Lung (tissue), 12 donors: ENCODE measurements around the gene AK9. TPM values are rescaled to one million over a fixed set of nuclear protein-coding genes. Genes with fewer than 3 reads are reported as not detected.

Experiments used
- ATAC-seq: fragments of 200-7000 bp; cut with Tn5 transposase; one replicate; pipeline ENCODE4 v1.9.1; 2020; ENCODE audit warnings: moderate number of reproducible peaks; ENCODE audit not compliant: insufficient read depth, low FRiP score
- DNase-seq, 3 donors: peaks; one replicate each; pipeline ENCODE4 v3.0.0-alpha.2; 2013 to 2017
- H3K27ac ChIP-seq, 2 donors: one replicate each; pipeline ENCODE4 v1.5.1; 2013; ENCODE audit warnings: mild to moderate bottlenecking in 2 of 2, moderate library complexity in 2 of 2, control low read depth in 1 of 2, inconsistent platforms in 1 of 2, low read depth in 1 of 2, low read length in 1 of 2
- H3K27me3 ChIP-seq, 3 donors: one replicate each; pipeline ENCODE4 v1.5.1; 2013; ENCODE audit warnings: low read length in 2 of 3; ENCODE audit not compliant: control insufficient read depth in 3 of 3, insufficient read depth in 3 of 3
- H3K36me3 ChIP-seq, 4 donors: one replicate each; pipeline ENCODE4 v1.5.1; 2013; ENCODE audit warnings: low read length in 4 of 4, mild to moderate bottlenecking in 1 of 4, moderate library complexity in 1 of 4; ENCODE audit not compliant: control insufficient read depth in 4 of 4, insufficient read depth in 4 of 4
- H3K4me1 ChIP-seq, 5 donors: one replicate each; pipeline ENCODE4 v1.5.1; 2013; ENCODE audit warnings: low read length in 5 of 5, mild to moderate bottlenecking in 2 of 5, moderate library complexity in 1 of 5; ENCODE audit not compliant: control insufficient read depth in 5 of 5, insufficient read depth in 5 of 5
- H3K4me3 ChIP-seq: one replicate; pipeline ENCODE4 v1.5.1; 2013; ENCODE audit warnings: mild to moderate bottlenecking, control low read depth, moderate library complexity
- H3K9ac ChIP-seq, 2 donors: one replicate each; pipeline ENCODE4 v1.5.1; 2013; ENCODE audit warnings: low read length in 2 of 2, control low read depth in 1 of 2; ENCODE audit not compliant: insufficient read depth in 1 of 2
- H3K9me3 ChIP-seq, 4 donors: one replicate each; pipeline ENCODE4 v1.5.1; 2013; ENCODE audit warnings: low read length in 3 of 4, mild to moderate bottlenecking in 1 of 4, moderate library complexity in 1 of 4; ENCODE audit not compliant: control insufficient read depth in 4 of 4, insufficient read depth in 3 of 4
- CTCF ChIP-seq: IDR thresholded peaks from 2 replicates; pipeline ENCODE4 v1.5.1; 2012; ENCODE audit warnings: mild to moderate bottlenecking; ENCODE audit errors: control extremely low read depth, extremely low read depth
- WGBS, 2 donors: extraction: QIAGEN DNeasy Blood & Tissue Kit; methylation state at CpG; one replicate each; pipeline ENCODE4 v1.1.7; 2013; 5-methylcytosine and 5-hydroxymethylcytosine counted together
- polyA plus RNA-seq, 2 donors: library from polyadenylated mRNA; stranded (reverse); fragments of 200-250 nt; gene quantifications; one replicate each; pipeline ENCODE4 v1.2.1, GENCODE V29; 2013
- total RNA-seq, 2 donors: library from RNA; depleted of rRNA in 1 of 2; stranded (reverse); fragments of >200 nt in 1 of 2; gene quantifications; one replicate each; pipeline ENCODE4 v1.2.1, GENCODE V29; 2014 to 2021
- donor health status: control.
- donor health status: control.
- donor health status: Bipolar disorder and iron deficiency.
- donor health status: healthy.
- donor health status: DM: yes; HTN: yes; CAD: no.

The AK9 gene
- total and polyA plus RNA-seq, 4 donors = 4.1 to 26.3 (median 7.2) TPM

GRCh38 chr6:109527989-109528388 lies 163.0 kb downstream of the AK9 start:
- TF ChIP-seq CTCF = no peak
- H3K4me1 ChIP-seq = no peaks in the 10 kb centered on the region
- H3K27me3 ChIP-seq = no peaks in the 10 kb centered on the region
- no peaks in the 10 kb centered on the region for H3K36me3 ChIP-seq
- H3K27ac ChIP-seq = no peak overlapping the region
- no peak for DNase-seq
- H3K9me3 ChIP-seq = no peaks in the 10 kb centered on the region
- ATAC-seq = no peak
- 88 to 91% methylated on average over 3 of the region's 3 CpGs for WGBS, 2 donors
- H3K4me3 ChIP-seq = no peak overlapping the region
- H3K9ac ChIP-seq = no peak overlapping the region

GRCh38 chr6:109526905-109527628 lies 163.9 kb downstream of the AK9 start:
- Histone ChIP-seq H3K27me3 (no peaks in the 10 kb centered on the region), H3K27ac (no peak overlapping the region), H3K9me3 (no peaks in the 10 kb centered on the region), H3K4me3 (no peak overlapping the region), H3K36me3 (no peaks in the 10 kb centered on the region), H3K9ac (no peak overlapping the region), H3K4me1 (no peaks in the 10 kb centered on the region)
- WGBS, 2 donors = 59% methylated on average over 7 of the region's 7 CpGs
- DNase-seq = peak; percentile 47 to 83 (median 80)
- ATAC-seq = no peak
- no peak for TF ChIP-seq CTCF

GRCh38 chr6:109524129-109524528 lies 166.9 kb downstream of the AK9 start:
- no peak overlapping the region for H3K27ac ChIP-seq
- no peaks in the 10 kb centered on the region for H3K9me3 ChIP-seq
- no peak overlapping the region for H3K9ac ChIP-seq
- no peaks in the 10 kb centered on the region for H3K36me3 ChIP-seq
- DNase-seq (no peak), ATAC-seq (no peak)
- no peak for TF ChIP-seq CTCF
- H3K4me1 ChIP-seq = no peaks in the 10 kb centered on the region
- H3K4me3 ChIP-seq = no peak overlapping the region
- H3K27me3 ChIP-seq = no peaks in the 10 kb centered on the region

- Histone ChIP-seq H3K27me3 (no peaks in the 10 kb centered on the region), H3K4me1 (no peaks in the 10 kb centered on the region), H3K4me3 (no peak overlapping the region), H3K27ac (no peak overlapping the region), H3K36me3 (no peaks in the 10 kb centered on the region), H3K9me3 (no peaks in the 10 kb centered on the region), H3K9ac (no peak overlapping the region)
- no peak for ATAC-seq
- no peak for DNase-seq
- TF ChIP-seq CTCF = no peak
- 72 to 73% methylated on average over 2 of the region's 2 CpGs for WGBS, 2 donors
Measured at GRCh38 chr6:109523478-109523877, 167.5 kb downstream of the AK9 start.
